NCI-H2107 treated with DMSO at 0.1 percent for 48 hours (cell line): ENCODE data around the gene EXOC3.
"Not testable (repeated sequence)": the region's sequence is repeated elsewhere in the genome, so short reads cannot be mapped to it uniquely, and the experiment has no call there.

Experiments
- DNase-seq: peaks from one replicate; lab custom pipeline; 2025; ENCODE audit not compliant: unreplicated experiment; lab: John Stamatoyannopoulos, UW

EXOC3 gene

DNA sequence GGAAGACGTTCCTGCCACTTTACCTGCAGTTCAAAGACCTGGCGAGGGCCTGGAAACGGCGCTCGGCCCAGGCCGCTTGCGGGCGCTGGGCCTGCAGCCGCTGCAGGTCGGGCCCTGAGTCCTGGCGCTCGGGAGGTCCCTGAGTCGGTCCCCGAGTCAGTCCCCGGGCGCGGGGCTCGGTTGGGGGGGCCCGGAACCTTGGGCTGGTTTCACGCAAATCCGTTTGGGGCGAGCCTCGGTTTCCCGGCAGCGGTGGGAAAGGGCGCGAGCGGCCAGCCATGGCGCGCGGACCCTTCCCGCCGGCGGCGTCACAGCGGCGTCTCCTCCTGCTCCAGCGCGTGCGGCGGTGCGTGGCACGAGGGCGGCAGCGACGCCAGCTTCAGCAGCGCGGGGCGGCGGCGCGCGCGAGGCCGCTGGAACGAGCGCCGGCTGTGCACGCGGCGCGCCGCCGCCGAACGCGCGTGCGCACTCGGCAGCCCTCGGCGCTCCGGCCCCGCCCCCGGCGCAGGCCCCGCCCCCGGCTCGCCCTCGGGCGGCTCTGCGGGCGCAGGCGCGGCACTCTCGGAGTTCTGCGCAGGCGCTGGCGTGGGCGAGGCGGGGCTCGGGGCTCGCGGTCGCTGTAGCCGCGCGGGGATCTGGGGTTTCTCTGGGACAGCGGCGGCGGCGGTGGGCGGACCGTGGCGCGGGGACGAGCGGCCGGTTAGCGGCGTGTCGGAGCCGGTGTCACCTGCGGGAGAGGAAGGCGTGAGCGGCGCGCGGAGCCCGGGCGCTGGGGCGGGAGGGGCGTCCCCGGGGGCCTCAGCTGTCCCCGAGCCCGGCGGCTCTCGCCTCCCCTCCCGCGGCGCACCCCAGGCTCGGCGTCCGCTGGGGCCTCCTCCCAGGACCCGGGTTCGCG lies 29.9 kb downstream of the EXOC3 start:
- peak; percentile 81 for DNase-seq

DNA sequence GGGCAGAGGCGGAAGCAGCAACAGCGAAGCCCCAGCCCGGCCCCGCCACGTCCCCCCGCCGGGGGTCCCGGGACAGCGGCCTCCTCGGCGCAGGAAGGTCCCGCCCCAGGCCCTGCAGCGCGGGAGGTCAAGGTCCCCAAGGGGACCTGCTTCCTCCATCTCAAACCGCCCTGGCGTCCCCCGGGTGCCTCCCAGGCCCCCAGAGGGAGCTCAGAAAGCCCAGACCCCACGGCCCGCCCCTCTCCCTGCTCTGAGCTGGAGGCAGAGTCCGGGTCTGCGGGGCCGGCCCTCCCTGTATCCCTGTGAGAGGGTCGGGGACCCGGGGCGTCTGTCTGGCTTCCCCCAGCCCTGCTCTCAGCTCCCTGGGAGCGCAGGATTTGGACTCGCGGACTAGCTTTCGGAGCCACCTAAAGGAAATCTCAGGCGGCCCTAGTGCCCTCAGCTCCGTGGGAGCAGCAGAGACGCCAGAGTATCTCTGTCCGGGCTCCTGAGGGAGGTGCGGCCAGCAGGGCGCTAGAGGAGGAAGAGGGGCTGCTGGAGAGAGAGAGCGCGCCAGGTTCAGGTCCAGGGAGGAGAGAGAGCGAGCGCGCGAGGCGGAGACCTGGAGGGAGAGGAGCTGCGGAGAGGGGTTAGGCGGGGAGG lies 30.7 kb downstream of the EXOC3 start:
- no peak for DNase-seq

DNA sequence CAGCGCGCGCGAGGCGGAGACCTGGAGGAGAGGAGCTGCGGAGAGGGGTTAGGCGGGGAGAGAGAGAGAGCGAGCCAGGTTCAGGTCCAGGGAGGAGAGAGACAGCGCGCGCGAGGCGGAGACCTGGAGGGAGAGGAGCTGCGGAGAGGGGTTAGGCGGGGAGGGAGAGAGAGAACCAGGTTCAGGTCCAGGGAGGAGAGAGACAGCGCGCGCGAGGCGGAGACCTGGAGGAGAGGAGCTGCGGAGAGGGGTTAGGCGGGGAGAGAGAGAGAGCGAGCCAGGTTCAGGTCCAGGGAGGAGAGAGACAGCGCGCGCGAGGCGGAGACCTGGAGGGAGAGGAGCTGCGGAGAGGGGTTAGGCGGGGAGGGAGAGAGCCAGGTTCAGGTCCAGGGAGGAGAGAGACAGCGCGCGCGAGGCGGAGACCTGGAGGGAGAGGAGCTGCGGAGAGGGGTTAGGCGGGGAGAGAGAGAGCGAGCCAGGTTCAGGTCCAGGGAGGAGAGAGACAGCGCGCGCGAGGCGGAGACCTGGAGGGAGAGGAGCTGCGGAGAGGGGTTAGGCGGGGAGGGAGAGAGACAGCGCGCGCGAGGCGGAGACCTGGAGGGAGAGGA lies 31.4 kb downstream of the EXOC3 start:
- DNase-seq = not testable (repeated sequence)

DNA sequence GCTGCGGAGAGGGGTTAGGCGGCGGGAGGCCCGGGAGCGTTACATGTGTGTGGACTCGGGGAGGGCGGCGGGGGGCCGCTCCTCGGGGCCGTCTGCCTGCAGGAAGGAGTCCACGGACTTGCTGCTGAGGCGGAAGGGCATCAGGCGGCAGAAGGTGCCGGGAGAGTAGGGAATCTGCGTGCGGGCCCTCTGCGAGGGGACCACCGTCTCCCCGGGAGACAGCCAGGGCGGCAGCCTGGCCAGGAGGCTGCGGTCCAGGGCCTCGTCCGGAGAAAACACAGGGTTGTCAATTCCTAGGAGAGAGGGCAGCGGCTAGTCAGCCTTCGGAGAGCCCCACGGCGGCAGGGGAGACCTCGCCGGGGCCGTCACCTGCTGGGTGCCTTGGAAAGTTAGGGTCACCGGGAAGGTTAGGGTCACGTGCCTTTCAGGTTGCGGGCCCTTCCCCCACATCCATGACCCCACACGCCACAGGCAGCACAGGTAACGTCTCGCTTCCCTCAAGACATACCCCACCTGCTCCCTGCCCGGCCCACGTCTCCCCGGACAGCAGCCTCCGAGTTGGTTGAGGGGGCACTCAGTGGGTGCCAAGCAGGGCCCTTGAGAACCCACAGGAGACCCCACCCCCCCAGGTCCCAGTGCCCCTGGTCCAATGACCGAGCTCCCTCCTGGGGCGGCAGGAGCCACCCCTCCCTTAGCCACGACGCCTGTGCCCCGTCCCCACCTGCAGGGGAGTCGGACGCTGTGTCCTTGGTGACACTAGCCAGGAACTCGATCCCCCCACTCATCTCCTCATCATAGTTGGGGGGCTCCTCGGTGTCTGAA lies 32.1 kb downstream of the EXOC3 start:
- no peak for DNase-seq

DNA sequence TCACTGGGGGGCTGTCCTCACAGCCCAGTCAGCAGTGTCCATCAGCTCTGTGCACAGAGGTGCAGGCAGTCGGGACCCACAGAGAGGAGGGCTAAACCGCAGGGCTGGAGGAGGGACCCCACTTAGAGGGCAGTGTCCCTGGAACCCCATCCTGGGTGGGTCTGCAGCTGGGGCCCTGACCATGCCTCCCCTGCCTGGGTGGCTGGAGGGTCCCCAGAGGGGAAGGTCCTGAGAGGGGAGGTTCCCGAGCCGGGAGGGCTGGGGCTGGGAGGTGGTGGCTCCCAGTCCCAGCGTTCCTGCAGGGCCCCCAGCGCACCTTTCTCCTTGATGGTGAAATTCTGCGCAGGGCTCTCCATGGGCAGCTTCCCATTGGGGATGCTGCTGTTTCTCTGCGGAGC lies 32.7 kb downstream of the EXOC3 start:
- DNase-seq = no peak

DNA sequence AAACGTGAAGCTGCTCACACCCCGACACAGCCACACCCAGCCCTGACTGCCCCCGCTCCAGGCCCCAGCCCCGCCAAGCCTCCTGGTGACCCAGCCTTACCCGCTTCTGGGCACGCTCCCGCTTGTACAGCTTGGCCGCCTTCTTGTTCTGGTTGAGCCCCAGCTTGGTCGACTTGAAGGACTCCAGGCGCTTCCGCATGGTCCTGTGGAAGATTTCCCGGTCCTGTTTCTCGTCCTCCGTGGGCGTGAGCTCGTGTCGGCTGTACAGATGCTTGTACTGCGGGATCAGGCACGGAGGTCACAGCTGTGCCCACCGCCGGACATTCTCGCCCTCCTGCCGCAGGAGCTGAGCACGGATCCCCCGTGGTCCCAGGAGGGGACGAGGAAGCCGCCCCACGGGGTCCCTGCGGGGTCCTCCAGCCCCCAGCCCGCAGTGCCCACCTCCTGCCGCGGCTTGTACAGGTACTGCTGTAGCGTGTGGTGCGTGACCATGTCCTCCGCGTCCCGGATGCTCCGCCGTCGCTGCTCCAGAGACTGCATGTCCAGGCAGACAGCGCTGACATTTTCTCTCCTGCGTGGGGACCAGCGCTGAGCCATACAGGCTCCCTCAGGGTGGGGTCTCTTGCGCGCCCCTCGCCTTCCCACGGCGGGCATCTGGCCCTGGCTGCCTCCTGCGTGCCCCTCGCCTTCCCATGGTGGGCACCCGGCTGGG lies 33.3 kb downstream of the EXOC3 start:
- DNase-seq = no peak

DNA sequence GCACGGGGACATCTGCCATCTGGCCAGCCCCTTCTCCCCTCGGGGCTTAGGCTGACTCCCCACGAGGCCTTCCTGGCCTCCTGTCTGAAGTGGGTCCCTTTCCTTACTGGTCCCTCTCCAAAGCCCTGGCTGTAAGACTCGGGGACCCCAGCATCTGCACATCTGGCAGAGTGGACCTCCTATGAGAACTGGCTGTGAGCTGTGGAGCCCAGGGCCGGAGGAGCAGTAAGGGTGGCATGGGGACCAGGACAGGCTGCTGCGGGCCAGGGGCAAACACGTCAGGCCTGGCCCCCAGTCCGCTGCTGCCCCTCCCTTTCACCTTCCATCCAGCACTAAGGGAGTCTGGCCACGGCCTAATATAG lies 33.8 kb downstream of the EXOC3 start:
- no peak for DNase-seq

DNA sequence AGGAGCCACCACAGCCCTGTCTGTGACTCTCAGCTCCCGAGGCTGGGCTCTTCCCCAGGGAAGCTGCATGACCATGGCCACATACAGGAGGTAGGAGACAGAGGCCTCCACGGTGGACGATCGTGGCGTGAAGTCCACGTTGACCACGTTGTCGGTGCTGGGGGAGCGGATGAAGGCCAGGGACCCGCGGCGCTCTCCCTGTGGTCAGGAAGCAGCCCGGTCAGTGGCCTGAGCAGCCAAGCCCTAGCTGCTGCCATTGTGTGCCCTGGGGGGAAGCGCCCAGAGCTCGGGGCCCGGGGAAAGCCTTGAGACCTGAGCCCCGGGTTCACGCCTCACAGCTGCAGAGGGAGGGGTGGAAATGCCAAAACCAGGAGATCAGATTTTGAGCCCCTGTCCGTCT lies 34.3 kb downstream of the EXOC3 start:
- DNase-seq = no peak

DNA sequence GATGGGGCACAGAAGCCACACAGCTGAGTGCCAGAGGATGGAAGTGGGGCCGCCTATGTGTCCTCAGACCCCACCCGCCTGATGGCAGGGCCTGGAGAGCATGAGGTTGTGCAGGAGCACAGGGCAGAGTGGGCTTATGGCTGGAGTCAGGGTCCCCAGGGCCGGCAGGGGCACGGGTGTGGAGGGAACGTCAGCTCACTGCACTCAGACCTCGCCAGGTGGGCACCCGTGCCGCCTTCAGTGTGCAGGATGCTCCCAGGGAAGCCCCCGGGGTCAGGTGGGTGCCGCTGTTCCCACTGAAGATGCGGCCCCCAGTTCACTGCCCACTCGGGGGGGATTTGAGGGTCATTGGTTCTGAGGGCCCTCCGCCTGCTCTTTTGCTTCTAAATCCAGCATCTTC lies 34.9 kb downstream of the EXOC3 start:
- DNase-seq = no peak

DNA sequence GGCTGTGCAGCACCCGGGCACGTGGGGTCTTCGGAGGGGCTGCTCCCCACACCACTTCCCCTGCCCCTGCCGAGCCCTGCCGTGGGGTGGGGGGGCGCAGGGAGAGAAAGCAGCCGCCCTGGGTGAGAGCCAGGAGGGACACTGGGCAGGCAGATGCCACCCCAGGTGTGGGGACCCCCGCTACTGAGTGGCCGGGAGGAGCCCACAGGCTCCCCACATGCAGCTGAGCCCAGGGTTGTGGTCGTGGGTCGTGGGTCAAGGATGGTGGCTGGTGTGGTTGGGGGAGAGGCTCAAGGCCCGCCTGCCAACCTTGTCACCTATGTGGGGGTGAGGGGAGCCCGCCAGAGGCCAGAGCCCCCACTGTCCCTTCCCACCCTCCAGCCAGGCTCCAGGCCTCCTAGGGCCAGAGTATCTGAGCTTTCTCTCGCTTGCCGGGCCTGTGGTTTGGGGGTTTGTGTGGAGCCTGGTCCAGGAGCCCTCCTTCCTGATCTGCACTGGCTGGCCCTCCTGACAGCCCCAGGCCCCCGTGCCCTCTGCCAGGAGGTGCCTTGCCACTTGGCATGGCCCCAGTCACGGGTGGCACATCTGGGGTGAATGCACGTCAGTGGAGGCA lies 35.5 kb downstream of the EXOC3 start:
- no peak for DNase-seq

DNA sequence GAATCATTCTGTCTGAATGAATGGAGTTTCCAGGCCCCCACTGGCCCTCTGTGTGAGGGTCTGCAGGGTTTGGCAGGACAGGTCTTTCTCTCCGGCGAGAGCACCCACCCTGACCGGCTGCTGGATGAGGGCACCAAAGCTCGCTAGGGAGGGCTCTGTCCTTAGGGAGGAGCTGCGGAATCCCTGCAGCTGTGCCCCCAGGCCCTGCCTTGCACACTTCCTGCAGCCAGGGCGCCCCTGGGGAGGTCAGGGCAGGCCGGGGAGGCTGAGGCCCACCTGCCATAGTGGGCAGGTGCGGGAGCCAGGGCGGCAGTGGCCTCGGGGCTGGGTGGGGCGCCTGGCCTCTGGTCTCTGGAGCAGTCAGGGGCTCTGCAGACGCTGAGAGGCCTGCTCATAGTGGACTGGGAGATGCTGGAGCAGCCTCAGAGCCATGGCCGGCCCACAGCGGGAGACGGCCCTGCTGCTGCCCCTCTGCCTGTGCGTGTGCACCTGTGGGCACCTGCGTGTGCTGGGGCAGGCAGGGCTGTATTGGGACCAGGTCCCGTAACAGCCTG lies 36.1 kb downstream of the EXOC3 start:
- no peak for DNase-seq

DNA sequence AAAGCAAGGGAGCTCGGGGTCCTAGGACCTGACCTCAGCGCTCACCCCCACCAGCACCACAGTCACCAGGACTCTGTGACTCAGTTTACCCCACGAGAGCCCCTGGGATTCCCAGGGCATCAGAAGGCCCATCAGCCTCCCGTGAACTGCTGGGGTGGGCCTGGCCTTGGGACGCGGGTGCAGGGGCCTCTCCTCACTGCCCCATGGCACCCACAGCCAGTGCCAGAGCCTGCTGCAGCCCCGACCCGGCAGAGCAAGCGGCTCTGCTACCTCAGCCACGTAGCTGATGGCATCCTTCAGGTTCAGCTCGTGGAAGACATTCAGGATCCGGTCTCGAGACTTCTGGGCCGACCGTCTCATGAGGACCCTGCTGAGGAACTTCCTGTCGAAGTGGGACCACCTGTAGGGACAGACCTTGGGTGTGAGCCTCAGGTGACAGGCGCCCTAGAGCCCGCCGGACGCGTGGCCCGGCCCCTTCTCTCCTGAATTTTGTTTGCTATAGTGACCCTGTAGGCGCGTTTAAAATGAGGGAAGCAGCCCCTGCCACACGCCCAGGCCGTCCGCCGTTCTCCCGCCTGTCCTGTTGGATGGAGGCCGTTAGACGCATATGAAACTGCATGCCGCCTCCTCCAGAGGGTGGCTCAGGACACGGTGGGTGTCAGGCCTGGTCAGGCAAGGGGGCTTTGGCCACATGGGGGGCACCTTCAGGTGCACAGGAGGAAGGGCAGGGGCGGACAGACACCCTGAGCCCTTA lies 36.8 kb downstream of the EXOC3 start:
- no peak for DNase-seq

DNA sequence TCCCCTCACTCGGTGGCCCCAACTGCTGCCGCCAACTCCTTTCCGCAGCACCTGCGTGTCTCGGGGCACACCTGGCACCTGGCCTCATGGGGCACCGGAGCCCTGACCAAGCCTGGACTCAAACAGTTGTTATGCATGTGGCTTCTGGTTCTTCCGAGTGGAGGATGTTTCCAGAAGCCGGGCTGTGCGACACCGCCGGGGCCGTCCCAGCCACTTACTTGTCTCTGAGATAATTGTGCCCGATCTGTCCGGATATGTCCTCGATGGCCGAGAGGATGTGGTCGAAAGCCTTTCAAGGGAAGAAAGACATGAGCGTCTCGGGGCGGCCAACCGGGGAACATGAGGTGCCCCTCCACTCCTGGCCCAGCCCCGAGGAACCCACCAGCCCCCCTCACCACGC lies 38.4 kb downstream of the EXOC3 start:
- DNase-seq = no peak

DNA sequence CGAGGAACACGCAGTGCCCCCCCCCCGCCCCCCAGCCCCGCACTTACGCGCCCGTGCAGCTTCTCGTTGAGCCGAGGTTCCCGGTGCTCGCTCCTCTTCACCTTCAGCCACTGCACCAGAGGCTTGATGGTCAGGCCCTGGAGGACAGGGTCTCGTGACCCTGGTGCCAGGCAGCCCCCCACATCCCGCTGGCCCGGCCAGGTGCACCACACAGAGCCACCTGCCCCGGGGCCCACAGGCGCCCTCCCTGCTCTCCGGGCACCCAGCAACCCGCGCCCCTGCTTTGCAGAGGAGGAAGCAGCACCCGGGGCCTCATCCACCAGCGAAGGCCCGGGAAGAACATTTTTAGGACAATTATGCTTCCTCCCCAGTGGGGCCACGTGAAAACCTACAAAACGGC lies 39.0 kb downstream of the EXOC3 start:
- no peak for DNase-seq

DNA sequence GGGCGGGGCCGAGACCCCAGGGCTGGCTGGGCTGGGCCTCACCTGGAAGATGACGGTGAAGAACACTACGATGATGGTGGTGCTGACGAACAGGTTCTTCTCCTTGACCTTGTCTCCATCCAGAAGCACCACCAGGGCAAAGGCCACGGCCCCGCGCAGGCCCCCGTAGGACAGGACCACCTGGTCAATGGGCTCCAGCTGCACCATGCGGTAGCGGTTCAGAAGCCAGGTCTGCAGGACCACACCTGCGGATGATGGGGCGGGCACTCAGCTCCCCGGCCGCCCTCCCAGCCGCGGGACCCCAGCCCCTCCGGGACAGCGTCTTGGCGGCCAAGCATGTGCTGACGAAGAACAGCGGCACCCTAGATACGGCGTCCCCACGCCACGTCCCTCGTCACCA lies 39.5 kb downstream of the EXOC3 start:
- no peak for DNase-seq

DNA sequence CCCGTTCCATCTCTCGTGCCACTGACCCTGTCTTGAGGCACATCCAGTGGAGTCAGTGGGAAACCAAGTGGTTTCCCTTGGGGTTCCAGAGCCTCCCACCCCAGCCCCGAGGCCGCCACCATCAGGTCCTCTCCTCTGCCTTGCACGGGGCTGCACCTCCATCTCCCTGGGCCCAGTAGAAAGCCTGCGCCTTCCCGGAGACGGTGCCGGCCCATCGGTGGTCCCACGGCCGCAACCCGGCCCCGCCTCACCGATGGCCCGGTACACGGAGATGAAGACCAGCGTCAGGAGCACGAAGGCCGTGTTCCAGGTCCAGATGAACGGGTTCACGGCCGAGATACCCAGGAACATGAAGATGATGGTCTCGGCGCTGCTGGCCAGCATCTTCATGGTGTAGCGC lies 40.0 kb downstream of the EXOC3 start:
- no peak for DNase-seq

DNA sequence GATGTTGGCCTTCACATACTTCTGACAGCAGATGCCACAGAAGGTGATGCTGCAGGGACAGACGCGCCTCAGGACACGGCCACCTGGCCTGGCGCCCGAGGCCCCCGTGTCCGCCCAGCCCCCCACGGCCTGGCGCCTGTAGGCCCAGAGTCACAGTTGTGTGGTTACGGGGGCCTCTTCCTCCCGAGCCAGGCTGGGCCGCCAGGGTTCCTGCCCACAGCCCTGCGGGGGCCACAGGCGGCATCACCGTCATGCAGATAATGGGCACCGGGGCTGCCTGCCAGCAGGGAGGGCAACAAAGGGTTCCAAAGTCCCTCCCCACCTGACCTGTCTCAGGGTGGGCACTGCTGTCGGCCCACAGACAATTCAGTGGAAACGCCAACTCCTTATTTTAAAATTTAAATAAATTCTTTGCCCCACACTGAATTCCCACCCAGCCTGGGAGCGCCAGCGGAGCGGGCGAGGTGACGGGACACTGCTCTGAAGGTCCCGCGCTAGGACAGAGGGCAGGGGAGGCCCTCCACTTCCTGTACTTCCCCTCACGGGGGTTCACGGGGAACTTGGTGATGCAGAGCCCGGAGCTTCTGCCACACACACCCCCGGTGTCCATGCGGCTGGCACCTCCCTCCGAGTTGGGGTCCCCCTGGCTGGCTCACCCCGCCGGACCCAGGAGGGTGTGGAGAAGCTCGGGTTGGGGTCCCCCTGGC lies 40.6 kb downstream of the EXOC3 start:
- DNase-seq = no peak

DNA sequence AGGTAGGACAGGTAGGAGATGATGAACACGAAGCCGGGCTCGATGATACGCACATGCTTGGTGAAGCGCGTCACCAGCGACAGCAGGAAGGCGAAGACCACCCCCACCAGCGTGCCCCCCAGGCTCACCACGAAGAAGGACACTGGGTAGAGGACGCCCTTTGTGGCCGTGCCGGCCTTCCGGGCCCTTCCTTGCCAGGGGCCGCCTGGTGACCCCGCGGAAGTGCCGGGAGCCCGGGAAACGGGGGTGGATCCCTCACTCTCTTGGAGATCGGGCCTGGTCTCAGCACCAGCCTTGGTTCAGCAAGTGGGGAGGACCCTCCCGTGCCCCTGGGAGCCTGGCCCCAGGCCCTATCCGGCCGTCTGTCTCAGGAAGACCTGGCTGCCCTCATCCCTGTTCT lies 41.6 kb downstream of the EXOC3 start:
- DNase-seq = no peak
